Adipose tissue (tissue), 3 donors: ENCODE results near the gene ARID1B. TPM values are rescaled to one million over a fixed set of nuclear protein-coding genes. Genes with fewer than 3 reads are reported as not detected.
"Not testable (repeated sequence)": the region's sequence is repeated elsewhere in the genome, so short reads cannot be mapped to it uniquely, and the experiment has no call there.

Experiments used
- H3K27ac ChIP-seq: one replicate; pipeline ENCODE4 v1.5.1; 2013; ENCODE audit warnings: low read depth, low read length
- WGBS, 3 donors: extraction: QIAGEN DNeasy Blood & Tissue Kit; methylation state at CpG; one replicate each; pipeline ENCODE4 v1.1.7; 2013; 5-methylcytosine and 5-hydroxymethylcytosine counted together
- polyA plus RNA-seq, 3 donors: library from polyadenylated mRNA; stranded (reverse); fragments of 200-250 nt; gene quantifications; one replicate each; pipeline ENCODE4 v1.2.3, GENCODE V29; 2013
- donor health status: healthy with polysubstance abuse.
- donor health status: Bipolar disorder and iron deficiency.
- donor health status: healthy.

The ARID1B gene
- polyA plus RNA-seq, 3 donors, result 14.0 to 29.2 (median 21.9) TPM

DNA sequence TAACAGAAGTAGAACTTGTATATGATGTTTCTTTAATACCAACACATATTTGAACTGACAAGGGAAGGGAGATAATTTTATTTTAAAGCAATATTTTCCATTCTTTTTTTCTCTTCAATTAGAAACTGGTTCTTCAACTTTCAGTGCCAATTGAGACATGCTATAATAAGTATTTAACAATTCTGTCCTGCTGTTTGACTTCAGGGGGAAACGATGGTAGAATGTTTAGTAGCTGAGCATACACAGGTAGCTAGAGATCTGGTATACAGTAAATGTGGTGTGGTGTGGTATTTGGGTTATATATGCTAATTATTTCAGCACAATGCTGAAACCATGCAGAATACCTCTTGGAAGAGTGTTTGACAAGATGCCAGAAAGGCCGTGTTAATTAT is 156.9 kb downstream of the ARID1B start:
- no peak overlapping the region for H3K27ac ChIP-seq
- WGBS, 3 donors, result 20 to 80% (median 64%) methylated on average over 2 of the region's 2 CpGs

DNA sequence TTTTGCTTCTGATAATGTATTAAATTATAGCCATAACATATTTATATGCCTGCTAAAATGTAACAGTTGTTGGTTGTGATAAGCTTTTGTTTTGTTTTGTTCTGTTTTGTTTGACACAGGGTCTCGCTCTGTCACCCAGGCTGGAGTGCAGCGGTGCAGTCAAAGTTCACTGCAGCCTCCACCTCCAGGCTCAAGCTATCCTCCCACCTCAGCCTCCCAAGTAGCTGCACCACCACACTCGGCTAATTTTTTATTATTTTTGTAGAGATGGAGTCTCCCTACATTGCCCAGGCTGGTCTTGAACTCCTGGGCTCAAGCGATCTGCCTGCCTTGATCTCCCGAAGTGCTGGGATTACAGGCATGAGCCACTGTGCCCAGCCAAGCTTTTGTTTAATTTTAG is 157.8 kb downstream of the ARID1B start:
- no peak overlapping the region for H3K27ac ChIP-seq
- 94 to 98% (median 96%) methylated on average over 5 of the region's 5 CpGs for WGBS, 3 donors

DNA sequence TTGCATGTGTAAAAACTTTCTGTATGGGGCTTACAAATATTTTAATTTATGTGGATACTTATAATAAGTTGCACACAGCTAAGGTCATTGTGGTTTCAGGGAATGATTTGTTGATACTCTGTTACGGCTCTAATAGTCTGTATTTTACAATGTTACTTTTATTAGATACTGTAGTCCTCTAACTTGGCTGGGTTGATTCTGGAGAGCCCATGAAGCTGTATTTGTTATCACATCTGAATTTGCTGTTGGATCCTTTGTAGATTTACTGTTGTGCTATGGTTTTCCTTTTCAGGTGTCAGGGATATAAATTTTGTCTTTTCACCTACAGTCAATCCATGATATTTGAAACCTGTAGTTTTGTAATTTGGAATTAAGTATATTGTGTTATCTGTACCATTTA is 161.0 kb downstream of the ARID1B start:
- no peak overlapping the region for H3K27ac ChIP-seq
- 44 to 76% (median 69%) methylated on average over 1 of the region's 1 CpG for WGBS, 3 donors

DNA sequence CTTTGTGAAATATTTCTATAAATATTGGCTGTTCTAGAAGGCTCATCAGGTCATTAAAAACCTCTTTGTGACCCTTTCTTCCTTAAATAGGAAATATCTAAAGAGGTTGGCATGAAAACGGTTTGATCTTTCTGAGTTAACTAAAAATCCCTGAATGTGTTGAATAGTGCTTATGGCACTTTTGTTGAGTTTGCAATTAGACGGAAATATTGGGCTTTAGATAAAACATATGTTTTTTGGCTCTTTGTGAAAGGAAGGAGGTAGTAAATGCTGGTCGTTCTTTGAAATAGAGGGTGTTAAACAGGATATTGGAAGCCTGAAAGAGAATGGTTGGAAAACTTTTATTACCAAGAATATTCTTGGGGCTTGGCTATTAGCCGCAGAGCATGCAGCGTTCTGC is 163.0 kb downstream of the ARID1B start:
- WGBS, 3 donors, result 43 to 74% (median 67%) methylated on average over 5 of the region's 5 CpGs
- no peak overlapping the region for H3K27ac ChIP-seq

DNA sequence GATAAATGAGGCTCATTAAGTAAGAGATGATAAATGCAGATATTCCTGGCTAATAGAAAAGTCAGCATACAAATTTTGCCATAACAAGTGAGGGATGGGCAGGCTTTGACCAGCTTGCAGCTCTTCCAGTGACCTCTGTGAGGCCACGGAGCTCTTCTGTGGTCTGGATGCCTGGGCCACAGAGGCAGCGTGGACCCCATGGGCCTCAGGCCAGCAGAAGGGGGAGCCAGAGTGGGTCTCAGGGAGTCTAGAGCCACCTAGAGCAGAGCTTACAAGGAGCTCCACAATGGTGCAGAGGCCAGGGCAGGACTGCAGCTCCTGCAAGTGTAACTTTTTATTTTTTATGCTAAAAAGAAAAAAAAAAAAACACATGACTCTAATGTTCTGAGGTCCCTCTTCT is 165.1 kb downstream of the ARID1B start:
- 92 to 96% (median 95%) methylated on average over 2 of the region's 2 CpGs for WGBS, 3 donors

DNA sequence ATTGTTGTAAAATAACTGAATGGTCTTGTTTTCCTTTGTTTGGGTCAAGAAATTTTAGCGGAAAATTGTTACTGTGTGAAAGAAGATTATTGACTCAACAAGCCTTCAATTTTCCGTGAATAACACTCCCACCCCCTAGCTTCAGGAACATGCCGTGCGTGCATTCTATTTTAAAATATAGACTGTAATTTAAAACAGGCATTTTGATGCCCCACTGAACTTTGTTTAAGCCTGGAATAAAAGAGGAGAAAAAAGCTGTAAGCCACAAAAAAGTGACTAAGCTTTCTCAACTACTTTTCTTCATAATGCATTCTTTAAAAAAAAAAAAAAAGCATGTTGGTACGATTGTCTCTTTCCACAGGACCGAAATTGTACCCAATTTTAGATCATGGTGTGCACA is 166.0 kb downstream of the ARID1B start:
- WGBS, 3 donors, result 86 to 92% (median 91%) methylated on average over 6 of the region's 6 CpGs
- H3K27ac ChIP-seq, result no peak overlapping the region

More for the DNA sequence above, 165.1 kb downstream of the ARID1B start:
- H3K27ac ChIP-seq, result no peak overlapping the region

DNA sequence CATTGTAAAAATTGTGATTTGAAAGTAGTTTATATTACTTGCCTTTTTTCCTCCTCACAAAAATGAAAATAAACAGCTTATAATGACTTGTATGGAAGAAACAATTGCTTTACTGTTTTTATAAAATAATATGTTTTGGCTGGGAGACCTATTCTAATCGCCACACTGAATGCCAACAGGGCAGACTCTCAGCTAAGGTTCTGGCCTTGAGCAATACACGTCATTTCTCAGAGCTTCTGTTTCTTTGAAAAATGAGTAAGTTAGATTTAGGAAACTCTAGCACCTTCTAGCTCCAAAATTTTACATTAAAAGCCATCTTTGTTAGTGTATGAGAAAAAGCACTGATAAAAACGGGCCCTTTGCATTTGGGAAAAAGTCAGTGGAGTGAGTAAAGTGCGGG is 166.6 kb downstream of the ARID1B start:
- no peak overlapping the region for H3K27ac ChIP-seq
- 45 to 84% (median 83%) methylated on average over 4 of the region's 4 CpGs for WGBS, 3 donors

DNA sequence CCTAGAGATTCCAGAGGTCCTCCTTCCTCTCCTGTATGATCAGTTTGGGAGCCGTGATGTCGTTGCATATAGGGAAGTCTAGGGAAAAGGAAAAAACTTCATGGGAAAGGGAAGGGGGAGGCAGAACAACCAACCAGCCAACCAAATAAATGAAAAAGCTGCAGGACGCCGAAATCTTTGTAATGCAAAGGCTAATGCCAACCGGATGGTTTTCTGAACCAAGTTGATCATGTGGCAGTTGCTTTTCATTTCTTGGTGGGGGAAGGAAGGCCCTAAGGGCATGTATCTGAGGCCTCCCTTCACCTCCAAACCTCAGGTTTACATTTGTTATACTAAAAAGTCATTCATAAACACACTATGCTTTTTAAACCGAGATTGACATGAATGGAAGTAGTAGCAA is 167.2 kb downstream of the ARID1B start:
- H3K27ac ChIP-seq, result no peak overlapping the region
- WGBS, 3 donors, result 88 to 97% (median 91%) methylated on average over 6 of the region's 6 CpGs

DNA sequence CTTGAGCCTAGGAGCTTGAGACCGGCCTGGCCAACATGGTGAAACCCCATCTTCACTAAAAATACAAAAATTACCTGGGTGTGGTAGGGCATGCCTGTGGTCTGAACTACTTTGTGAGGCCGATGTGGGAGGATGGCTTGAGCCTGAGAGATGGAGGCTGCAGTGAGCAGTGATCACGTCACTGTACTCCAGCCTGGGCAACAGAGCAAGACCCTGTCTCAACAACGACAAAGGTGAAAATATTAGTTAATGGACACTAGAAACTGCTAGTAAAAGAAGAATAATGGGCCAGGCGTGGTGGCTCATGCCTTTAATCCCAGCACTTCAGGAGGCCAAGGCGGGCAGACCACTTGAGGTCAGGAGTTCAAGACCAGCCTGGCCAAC is 168.6 kb downstream of the ARID1B start:
- H3K27ac ChIP-seq, result not testable (repeated sequence)
- 96 to 100% (median 96%) methylated on average over 6 of the region's 6 CpGs for WGBS, 3 donors

DNA sequence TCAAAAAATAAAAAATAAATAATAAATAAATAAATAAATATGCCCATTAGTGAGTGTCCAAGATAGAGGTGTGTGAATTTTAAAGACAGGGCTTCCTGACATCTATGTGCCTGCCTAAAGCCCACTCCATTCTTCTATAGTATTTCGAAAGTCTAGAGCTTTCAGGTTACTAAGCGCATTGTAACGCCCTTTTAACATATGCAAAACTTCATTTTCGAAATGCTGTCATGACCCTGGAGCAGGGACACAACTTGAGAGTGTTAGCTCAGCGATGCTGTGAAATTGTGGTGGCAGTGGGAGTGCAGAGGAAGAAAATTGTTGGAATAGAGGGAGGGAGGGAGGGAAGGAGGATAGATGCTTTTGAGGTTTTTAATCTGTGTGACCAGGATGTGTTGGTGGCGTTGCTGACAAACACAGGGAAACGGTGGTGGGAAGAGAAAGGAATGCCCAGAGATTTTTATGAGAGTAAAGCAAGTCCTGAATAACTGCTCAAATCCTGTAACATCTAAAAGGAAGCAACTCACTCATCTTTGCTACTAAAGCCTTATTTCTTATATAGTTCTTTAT is 169.3 kb downstream of the ARID1B start:
- 73 to 87% (median 74%) methylated on average over 7 of the region's 7 CpGs for WGBS, 3 donors
- H3K27ac ChIP-seq, result no peak overlapping the region

DNA sequence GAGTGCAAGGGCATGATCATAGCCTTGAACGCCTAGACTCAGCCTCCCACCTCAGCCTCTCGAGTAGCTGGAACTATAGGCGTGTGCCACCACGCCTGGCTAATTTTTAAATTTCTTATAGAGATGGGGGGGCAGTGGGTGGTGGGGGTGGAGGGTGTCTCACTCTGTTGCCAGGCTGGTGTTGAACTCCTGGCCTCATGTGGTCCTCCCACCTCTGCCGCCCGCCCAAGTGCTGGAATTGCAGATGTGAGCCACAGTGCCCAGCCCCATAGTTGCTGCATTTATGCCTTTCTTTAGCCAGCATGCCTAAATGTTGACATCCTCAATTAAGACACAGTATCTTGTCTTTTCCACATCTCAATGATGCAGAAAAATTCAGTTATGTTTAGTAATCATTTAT is 171.1 kb downstream of the ARID1B start:
- WGBS, 3 donors, result 93 to 96% (median 95%) methylated on average over 6 of the region's 6 CpGs

DNA sequence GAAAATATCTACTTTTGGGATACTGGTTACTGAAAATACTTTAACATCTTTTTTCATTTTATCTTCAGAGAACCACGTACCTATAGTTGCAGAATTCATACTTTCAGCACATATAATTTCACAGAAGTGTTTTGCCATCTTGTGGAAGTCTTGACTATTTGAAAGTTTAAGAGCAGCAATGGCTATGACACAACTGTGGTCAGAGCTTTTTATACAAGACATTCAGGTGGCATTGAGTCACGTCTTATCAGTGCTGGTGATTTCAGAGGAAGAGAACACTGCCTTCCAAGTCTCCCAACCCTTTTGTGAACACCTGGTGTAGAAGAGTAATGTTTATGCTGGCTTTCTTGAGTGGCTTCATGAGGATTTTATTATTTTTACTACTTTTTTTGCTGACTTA is 171.6 kb downstream of the ARID1B start:
- H3K27ac ChIP-seq, result no peak overlapping the region
- 59 to 61% (median 60%) methylated on average over 2 of the region's 2 CpGs for WGBS, 3 donors

More for the DNA sequence above, 171.1 kb downstream of the ARID1B start:
- no peak overlapping the region for H3K27ac ChIP-seq

DNA sequence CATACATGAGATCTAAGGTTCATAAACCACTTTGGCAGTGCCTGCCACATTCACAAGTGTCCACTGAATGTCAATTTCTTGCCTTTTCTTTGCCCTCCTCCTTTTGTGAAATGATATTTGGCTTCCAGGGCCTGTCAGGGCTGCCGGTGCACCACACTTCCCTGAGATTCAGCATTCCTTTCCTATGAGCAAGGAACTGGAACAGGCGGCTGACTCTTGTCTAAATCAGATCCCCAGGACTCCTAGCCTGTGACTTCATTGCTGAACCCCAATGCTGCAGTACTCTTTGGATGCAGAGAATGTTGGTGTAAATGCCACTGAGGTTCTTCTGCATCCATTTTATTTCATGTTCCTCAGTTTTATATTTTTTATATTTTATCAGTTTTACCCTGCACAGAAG is 172.2 kb downstream of the ARID1B start:
- WGBS, 3 donors, result 42 to 51% (median 49%) methylated on average over 2 of the region's 2 CpGs
- H3K27ac ChIP-seq, result no peak overlapping the region

DNA sequence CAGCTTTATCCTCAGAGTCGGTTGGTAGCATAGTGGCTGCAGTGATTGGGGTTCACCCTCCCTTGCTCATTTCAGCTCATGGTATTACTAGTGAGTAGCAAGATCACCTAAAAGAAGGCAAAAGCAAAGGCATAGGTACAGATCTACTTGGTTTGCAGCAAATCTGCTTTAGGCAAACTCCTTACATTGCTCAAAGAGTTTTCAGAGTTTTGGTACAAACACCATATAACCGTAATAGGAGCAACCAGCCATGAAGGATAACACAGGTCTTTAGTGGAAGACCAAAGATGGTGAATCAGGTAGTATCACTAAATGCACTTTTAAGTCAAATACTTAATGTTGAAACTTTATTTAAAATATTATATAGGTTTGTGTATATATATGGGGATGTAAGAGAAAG is 172.9 kb downstream of the ARID1B start:
- WGBS, 3 donors, result 71 to 97% (median 95%) methylated on average over 2 of the region's 2 CpGs
- no peak overlapping the region for H3K27ac ChIP-seq

DNA sequence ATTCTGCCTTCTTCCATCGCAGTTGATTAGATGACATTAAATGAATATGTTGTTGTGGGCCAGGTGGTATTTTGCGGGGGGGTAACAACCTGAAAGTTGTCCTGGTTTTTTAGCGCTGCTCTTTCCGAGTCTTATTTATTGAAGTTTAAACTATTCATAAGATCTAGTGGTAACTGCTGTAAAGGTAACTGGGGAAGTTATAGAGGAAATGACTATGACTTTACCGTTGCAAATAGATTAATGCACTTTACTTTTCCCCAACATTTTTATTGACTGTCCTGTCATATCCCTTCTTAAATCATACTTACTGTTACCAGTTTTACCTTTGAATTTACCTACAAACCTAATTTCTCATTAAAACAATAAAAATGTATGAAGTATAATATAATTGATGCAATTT is 173.4 kb downstream of the ARID1B start:
- WGBS, 3 donors, result 63 to 79% (median 65%) methylated on average over 5 of the region's 5 CpGs
- no peak overlapping the region for H3K27ac ChIP-seq

DNA sequence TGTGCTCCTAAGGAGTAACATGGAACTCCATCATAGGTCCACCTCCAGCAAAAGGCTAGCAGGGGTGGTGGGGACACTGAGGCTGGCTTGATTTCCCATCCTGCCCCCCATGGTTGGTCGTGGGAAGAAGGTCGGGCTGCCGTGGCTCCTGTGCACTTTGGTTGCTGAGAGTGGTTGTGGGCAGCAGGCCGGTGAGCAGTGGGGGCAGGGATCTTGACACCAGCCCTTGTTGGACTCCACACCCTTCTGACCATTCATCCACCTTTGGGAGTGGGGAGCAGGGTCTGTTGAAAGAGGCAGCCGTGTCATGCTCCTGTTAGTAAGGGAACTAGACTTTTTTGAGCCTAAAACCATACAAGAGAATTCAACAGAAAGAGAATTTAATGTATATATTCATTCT is 175.2 kb downstream of the ARID1B start:
- no peak overlapping the region for H3K27ac ChIP-seq

DNA sequence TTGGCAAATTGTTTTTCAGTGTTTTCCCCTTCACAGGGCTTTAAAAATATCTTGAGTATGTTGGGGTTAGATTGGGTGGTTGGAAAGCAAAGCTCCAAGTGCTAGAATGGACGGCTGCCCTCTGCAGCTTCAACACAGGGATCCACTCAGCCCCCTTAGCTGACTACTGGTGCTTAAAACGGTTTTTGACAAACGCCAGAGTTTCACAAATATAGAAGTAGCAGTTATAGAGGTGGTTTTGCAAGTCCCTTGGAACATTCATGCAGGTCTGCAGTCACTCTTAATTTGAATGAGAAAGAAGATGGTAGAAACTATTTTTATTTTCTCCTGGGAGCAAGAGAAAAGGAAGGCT is 175.9 kb downstream of the ARID1B start:
- WGBS, 3 donors, result 22 to 52% (median 40%) methylated on average over 3 of the region's 3 CpGs
- no peak overlapping the region for H3K27ac ChIP-seq

More for the DNA sequence above, 175.2 kb downstream of the ARID1B start:
- WGBS, 3 donors, result 74 to 91% (median 88%) methylated on average over 5 of the region's 5 CpGs

DNA sequence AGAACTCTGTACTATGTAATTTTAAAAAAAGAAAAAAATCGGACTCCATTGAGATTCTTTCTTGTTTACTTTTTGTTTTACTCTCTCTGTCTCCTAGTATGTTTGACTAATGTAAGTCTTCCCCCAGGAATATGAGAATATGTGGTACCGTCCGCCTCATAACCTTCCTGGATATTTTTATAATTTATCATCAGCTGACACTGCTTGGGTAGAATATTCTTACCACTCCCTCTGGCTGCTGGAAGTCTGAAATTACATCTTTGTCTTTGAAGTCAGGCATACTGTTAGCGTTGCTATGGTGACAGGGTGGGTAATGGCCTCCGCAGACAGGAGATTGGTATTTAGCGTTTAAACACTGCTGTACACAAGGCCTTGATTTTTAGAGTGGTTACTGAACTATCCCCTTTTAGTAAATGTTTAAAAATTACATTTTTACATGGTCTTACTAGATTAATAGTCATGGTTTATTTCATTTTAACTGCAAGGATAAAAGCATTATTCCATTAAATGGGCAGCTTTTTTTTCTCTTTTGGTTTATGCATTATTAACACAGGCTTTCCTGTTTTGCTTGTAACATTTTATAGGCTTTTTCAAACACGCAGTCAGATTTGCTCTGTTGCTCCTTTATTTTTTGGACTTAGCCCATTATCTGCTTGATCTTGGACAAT is 176.4 kb downstream of the ARID1B start:
- 32 to 40% (median 35%) methylated on average over 7 of the region's 7 CpGs for WGBS, 3 donors

DNA sequence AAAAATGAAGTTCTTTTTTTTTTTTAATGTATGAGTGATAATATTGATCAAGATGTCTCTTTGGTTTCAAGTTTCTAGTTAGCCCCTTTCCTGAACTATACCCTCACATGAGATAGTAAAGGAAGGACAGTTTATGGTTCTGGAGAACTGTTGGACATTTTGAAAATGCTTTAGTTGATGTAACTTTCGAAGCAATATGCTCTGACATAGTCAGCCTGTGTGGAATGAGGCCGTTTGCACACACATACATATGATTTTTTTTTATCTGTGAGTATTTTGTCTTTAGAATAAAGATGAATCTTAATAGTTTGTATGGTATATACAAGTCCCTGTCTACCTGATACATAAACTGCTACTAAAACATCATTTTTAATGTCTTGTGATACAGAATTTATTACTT is 177.0 kb downstream of the ARID1B start:
- no peak overlapping the region for H3K27ac ChIP-seq

More for the DNA sequence above, 176.4 kb downstream of the ARID1B start:
- no peak overlapping the region for H3K27ac ChIP-seq

DNA sequence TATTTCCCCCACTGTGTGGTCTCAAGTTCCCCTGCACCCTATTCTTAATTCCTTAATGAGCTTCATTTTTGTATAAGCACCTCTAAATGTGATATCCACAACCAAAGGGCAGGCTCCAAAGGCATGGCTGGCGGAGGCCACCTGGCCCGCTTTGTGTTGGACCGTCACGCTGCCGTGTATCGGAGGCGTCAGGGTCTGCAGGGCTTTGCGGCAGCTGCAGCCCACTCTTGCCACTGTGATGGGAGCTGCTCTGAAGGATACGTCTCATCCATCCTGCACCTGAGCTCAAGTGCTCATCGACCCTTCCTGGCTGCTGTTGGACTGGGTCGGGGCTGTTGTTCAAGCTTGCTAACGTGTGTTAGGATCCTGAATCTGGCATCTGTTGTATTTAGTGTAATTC is 177.6 kb downstream of the ARID1B start:
- no peak overlapping the region for H3K27ac ChIP-seq
- WGBS, 3 donors, result 95 to 97% (median 96%) methylated on average over 12 of the region's 12 CpGs

More for the DNA sequence above, 177.0 kb downstream of the ARID1B start:
- 61 to 88% (median 61%) methylated on average over 2 of the region's 2 CpGs for WGBS, 3 donors
